OCI-LY7 (cell line): Measurements from ENCODE around the gene CRYZL1. TPM values are rescaled to one million over a fixed set of nuclear protein-coding genes. Genes with fewer than 3 reads are reported as not detected.

ENCODE experiments used
- BruUV-seq: library from RNA; stranded (reverse); fragments of 400-500 nt; replicated peaks from 2 replicates; lab custom pipeline; 2021; lab: Mats Ljungman, UMichigan
- CTCF ChIA-PET: fragments of 300-600 bp; sonication (Branson Sonifier 250); formaldehyde crosslinking; loops from one replicate; lab custom pipeline; 2022; ENCODE audit warnings: antibody characterized with exemption; ENCODE audit not compliant: unreplicated experiment; lab: Charles Lee
- POLR2A ChIA-PET: fragments of 300-600 bp; sonication (Branson Sonifier 250); formaldehyde crosslinking; loops from one replicate; lab custom pipeline; 2022; ENCODE audit warnings: antibody characterized with exemption; lab: Charles Lee
- DNase-seq: peaks from one replicate; pipeline ENCODE4 v3.0.0-alpha.2; 2015; ENCODE audit warnings: low spot score
- H2AFZ ChIP-seq: fragments of 200-600 bp; sonication (generic), shearing (Covaris generic); 2 replicates; pipeline ENCODE4 v1.6.1; 2014; ENCODE audit warnings: mild to moderate bottlenecking, antibody characterized with exemption, low read length, moderate library complexity
- H3K27ac ChIP-seq: fragments of 200-600 bp; sonication (generic); 2 replicates; pipeline ENCODE4 v1.5.1; 2014; ENCODE audit warnings: mixed run types, low read depth, mild to moderate bottlenecking, moderate library complexity, low read length, inconsistent platforms; ENCODE audit not compliant: poor library complexity, severe bottlenecking
- H3K36me3 ChIP-seq: fragments of 200-600 bp; sonication (generic); 2 replicates; pipeline ENCODE4 v1.6.1; 2014; ENCODE audit warnings: mild to moderate bottlenecking, antibody characterized with exemption, low read length, moderate library complexity, mixed read lengths; ENCODE audit not compliant: insufficient read depth
- H3K4me1 ChIP-seq: fragments of 200-600 bp; sonication (generic); 2 replicates; pipeline ENCODE4 v1.5.1; 2014; ENCODE audit warnings: mild to moderate bottlenecking, low read length; ENCODE audit not compliant: insufficient read depth, poor library complexity, severe bottlenecking
- H3K4me2 ChIP-seq: fragments of 200-600 bp; sonication (generic); 2 replicates; pipeline ENCODE4 v1.6.1; 2014; ENCODE audit warnings: mild to moderate bottlenecking, low read length
- H3K4me3 ChIP-seq: fragments of 200-600 bp; sonication (generic); 2 replicates; pipeline ENCODE4 v1.5.1; 2014; ENCODE audit warnings: mild to moderate bottlenecking, low read depth, low read length; ENCODE audit not compliant: poor library complexity, severe bottlenecking
- H3K79me2 ChIP-seq: fragments of 200-600 bp; sonication (generic); 2 replicates; pipeline ENCODE4 v1.6.1; 2016; ENCODE audit warnings: low read depth, mild to moderate bottlenecking, low read length, moderate library complexity, mixed read lengths; ENCODE audit not compliant: insufficient read depth
- H3K9me2 ChIP-seq: fragments of 200-600 bp; sonication (generic); 2 replicates; pipeline ENCODE4 v1.6.1; 2016; ENCODE audit warnings: mild to moderate bottlenecking, low read length, mixed read lengths; ENCODE audit not compliant: insufficient read depth
- H3K9me3 ChIP-seq: fragments of 200-600 bp; sonication (generic); 2 replicates; pipeline ENCODE4 v1.6.1; 2014; ENCODE audit warnings: mild to moderate bottlenecking, mixed run types, low read length, mixed read lengths
- H4K20me1 ChIP-seq: fragments of 200-600 bp; sonication (generic); 2 replicates; pipeline ENCODE4 v1.6.1; 2014; ENCODE audit warnings: mild to moderate bottlenecking, antibody characterized with exemption, low read length, moderate library complexity, mixed read lengths; ENCODE audit not compliant: insufficient read depth
- EZH2phosphoT487 ChIP-seq: fragments of 200-600 bp; sonication (generic); IDR thresholded peaks from 2 replicates; pipeline ENCODE4 v1.6.1; 2018; ENCODE audit warnings: low read depth, borderline replicate concordance, mild to moderate bottlenecking, mixed run types, antibody characterized with exemption, low read length, moderate library complexity, mixed read lengths
- intact Hi-C: fragments of 100-400 bp; cut with micrococcal nuclease; formaldehyde crosslinking; loops from one replicate; pipeline ENCODE4 v1.10.0; 2022; ENCODE audit not compliant: unreplicated experiment
- total RNA-seq, 2 experiments: library from RNA; depleted of rRNA in 1 of 2; stranded (reverse); fragments of >200 nt in 1 of 2; shearing (Covaris generic) in 1 of 2; gene quantifications; 2 replicates each; pipeline ENCODE4 v1.2.3, GENCODE V29; 2014 to 2022
- TF ChIP-seq, protein P1 (sequence below): fragments of 200-600 bp; sonication (generic); conservative IDR thresholded peaks from 2 replicates; pipeline ENCODE4 v1.5.1; 2014; ENCODE audit warnings: mild to moderate bottlenecking, antibody characterized with exemption, low read length, moderate library complexity, mixed read lengths

CRYZL1 gene
- total RNA-seq, 2 experiments from 2014 or later, result 26.4 to 37.9 TPM

DNA sequence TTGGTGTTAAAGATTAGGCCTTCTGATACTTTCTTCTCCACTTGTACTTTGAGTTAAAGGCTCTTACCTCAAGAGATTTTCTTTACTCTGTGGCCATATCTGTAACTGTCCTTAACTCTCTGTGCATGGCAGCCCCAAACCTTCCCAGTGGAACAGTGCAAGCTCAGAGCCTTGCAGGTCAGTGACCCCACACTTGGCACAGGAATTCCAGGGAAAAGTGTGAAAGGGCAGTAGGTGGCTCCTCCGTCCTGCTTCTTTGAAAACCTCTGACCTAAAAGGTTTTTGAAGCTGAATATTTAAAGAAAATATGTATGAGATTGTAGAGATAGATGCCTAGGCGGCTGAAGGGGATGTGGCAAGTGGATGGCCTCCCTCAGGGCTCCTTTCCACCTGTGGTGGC lies 27.1 kb upstream of the CRYZL1 start:
- Histone ChIP-seq H3K36me3 (no peaks in the 10 kb centered on the region), H3K4me2 (no peak overlapping the region), H3K79me2 (no peaks in the 10 kb centered on the region), H3K9me2 (no peaks in the 10 kb centered on the region), H3K4me1 (no peaks in the 10 kb centered on the region), H2AFZ (no peak overlapping the region), H3K9me3 (no peaks in the 10 kb centered on the region), H3K4me3 (no peak overlapping the region), H3K27ac (no peak overlapping the region), H4K20me1 (no peaks in the 10 kb centered on the region)
- ChIA-PET CTCF (no interaction called here), POLR2A (no interaction called here)
- TF ChIP-seq, protein P1, sequence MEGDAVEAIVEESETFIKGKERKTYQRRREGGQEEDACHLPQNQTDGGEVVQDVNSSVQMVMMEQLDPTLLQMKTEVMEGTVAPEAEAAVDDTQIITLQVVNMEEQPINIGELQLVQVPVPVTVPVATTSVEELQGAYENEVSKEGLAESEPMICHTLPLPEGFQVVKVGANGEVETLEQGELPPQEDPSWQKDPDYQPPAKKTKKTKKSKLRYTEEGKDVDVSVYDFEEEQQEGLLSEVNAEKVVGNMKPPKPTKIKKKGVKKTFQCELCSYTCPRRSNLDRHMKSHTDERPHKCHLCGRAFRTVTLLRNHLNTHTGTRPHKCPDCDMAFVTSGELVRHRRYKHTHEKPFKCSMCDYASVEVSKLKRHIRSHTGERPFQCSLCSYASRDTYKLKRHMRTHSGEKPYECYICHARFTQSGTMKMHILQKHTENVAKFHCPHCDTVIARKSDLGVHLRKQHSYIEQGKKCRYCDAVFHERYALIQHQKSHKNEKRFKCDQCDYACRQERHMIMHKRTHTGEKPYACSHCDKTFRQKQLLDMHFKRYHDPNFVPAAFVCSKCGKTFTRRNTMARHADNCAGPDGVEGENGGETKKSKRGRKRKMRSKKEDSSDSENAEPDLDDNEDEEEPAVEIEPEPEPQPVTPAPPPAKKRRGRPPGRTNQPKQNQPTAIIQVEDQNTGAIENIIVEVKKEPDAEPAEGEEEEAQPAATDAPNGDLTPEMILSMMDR, result no peak
- TF ChIP-seq EZH2phosphoT487, result no peak
- no TSS peak for BruUV-seq
- no peak for DNase-seq
- intact Hi-C loops, result no loop called here

DNA sequence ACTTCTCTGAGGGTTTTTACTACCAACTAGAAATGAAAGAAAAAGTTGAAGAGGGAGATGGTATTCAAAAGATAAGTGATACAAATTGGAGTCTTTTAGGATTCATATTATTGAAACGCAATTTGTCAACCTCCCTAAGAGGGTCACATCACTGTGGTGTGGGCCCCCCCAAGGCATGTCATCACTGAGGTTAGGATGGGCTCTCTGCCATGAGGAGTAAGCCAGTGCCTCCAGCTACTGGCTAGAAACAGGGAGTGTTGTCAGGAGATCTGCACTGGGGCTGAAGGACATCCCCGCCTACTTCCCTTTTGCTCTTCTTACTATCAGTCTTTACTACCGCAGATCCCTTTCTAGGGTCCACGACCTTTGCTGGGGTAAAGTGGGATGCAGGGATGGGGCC lies 26.6 kb upstream of the CRYZL1 start:
- CTCF ChIA-PET, result no interaction called here
- H3K4me1 ChIP-seq, result no peaks in the 10 kb centered on the region
- no peak overlapping the region for H3K4me3 ChIP-seq
- BruUV-seq, result no TSS peak
- TF ChIP-seq EZH2phosphoT487, result no peak
- TF ChIP-seq, protein P1, result no peak
- H4K20me1 ChIP-seq, result no peaks in the 10 kb centered on the region
- POLR2A ChIA-PET, result no interaction called here
- no peaks in the 10 kb centered on the region for H3K36me3 ChIP-seq
- intact Hi-C loops, result no loop called here
- H3K79me2 ChIP-seq, result no peaks in the 10 kb centered on the region
- no peaks in the 10 kb centered on the region for H3K9me3 ChIP-seq
- no peak for DNase-seq
- H3K9me2 ChIP-seq, result no peaks in the 10 kb centered on the region
- H3K27ac ChIP-seq, result no peak overlapping the region
- H3K4me2 ChIP-seq, result no peak overlapping the region
- no peak overlapping the region for H2AFZ ChIP-seq

DNA sequence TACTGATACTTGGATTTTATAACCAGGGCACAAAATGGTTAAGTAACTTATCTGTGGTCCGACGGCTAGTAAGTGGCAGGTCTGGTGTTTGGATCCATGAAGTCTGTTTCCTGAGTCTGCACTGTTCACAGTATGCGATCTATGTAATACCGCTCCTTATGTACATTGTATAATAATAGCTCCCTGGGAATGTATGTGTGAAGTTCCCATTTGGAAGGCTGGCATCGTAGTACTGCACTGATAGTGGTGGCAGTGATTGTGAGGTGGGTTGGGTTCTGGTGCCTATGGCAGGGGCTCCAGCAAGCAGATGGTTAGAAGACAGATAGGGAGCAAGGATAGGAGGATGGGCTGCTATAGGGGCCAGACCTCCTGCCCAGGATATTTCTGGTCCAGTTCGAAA lies 26.1 kb upstream of the CRYZL1 start:
- no peaks in the 10 kb centered on the region for H3K79me2 ChIP-seq
- no peaks in the 10 kb centered on the region for H3K9me3 ChIP-seq
- DNase-seq, result no peak
- H3K4me1 ChIP-seq, result no peaks in the 10 kb centered on the region
- H3K9me2 ChIP-seq, result no peaks in the 10 kb centered on the region
- H2AFZ ChIP-seq, result no peak overlapping the region
- H3K36me3 ChIP-seq, result no peaks in the 10 kb centered on the region
- BruUV-seq, result no TSS peak
- no peak overlapping the region for H3K27ac ChIP-seq
- H4K20me1 ChIP-seq, result no peaks in the 10 kb centered on the region
- TF ChIP-seq EZH2phosphoT487, result no peak
- TF ChIP-seq, protein P1, result no peak
- CTCF ChIA-PET, result no interaction called here
- H3K4me2 ChIP-seq, result no peak overlapping the region
- H3K4me3 ChIP-seq, result no peak overlapping the region
- intact Hi-C loops, result no loop called here
- POLR2A ChIA-PET, result no interaction called here
